ENCODE results near the gene MISP3. TPM values are rescaled to one million over a fixed set of nuclear protein-coding genes. Genes with fewer than 3 reads are reported as not detected.

The MISP3 gene
- total RNA-seq, 1 donor from 2014 or later = 3.5 TPM

GRCh38 chr19:14115756-14116155 is 43.2 kb downstream of the MISP3 start:
- Mint-ChIP-seq H3K27ac (no peak overlapping the region), H3K27me3 (no peaks in the 10 kb centered on the region), H3K4me3 (ENCODE audit: low read depth) (peak overlapping the region; percentile 83), H3K4me1 (ENCODE audit: low read depth) (peaks cover 26% of the 10 kb centered on the region), H3K9me3 (ENCODE audit: low read depth) (no peaks in the 10 kb centered on the region), H3K36me3 (ENCODE audit: insufficient read depth) (no peaks in the 10 kb centered on the region)
- DNase-seq (ENCODE audit: low spot score, unreplicated experiment) = no peak
- no peak for TF ChIP-seq CTCF (IDR thresholded peaks at IDR 0.05; ENCODE audit: unreplicated experiment)

- DNase-seq (ENCODE audit: low spot score, unreplicated experiment) = no peak
- no peaks in the 10 kb centered on the region for H3K9me3 Mint-ChIP-seq (ENCODE audit: low read depth)
- H3K4me1 Mint-ChIP-seq (ENCODE audit: low read depth) = peaks cover 26% of the 10 kb centered on the region
- H3K27me3 Mint-ChIP-seq = no peaks in the 10 kb centered on the region
- no peak for TF ChIP-seq CTCF (IDR thresholded peaks at IDR 0.05; ENCODE audit: unreplicated experiment)
- H3K4me3 Mint-ChIP-seq (ENCODE audit: low read depth) = peak overlapping the region; percentile 83
- no peaks in the 10 kb centered on the region for H3K36me3 Mint-ChIP-seq (ENCODE audit: insufficient read depth)
- H3K27ac Mint-ChIP-seq = peak overlapping the region; percentile 62
These were observed 43.9 kb downstream of the MISP3 start for GRCh38 chr19:14116525-14116917.

- H3K27ac Mint-ChIP-seq = peak overlapping the region; percentile 81
- H3K27me3 Mint-ChIP-seq = no peaks in the 10 kb centered on the region
- H3K4me1 Mint-ChIP-seq (ENCODE audit: low read depth) = peaks cover 26% of the 10 kb centered on the region
- DNase-seq (ENCODE audit: low spot score, unreplicated experiment) = peak; percentile 28
- no peak for TF ChIP-seq CTCF (IDR thresholded peaks at IDR 0.05; ENCODE audit: unreplicated experiment)
- H3K36me3 Mint-ChIP-seq (ENCODE audit: insufficient read depth) = no peaks in the 10 kb centered on the region
- H3K9me3 Mint-ChIP-seq (ENCODE audit: low read depth) = no peaks in the 10 kb centered on the region
- peak overlapping the region; percentile 83 for H3K4me3 Mint-ChIP-seq (ENCODE audit: low read depth)
These were observed 44.5 kb downstream of the MISP3 start for GRCh38 chr19:14116918-14117578.

GRCh38 chr19:14117668-14118164 is 45.1 kb downstream of the MISP3 start, which contains the start of gene PRKACA:
TSS of gene PRKACA (minus strand) at chr19:14117762. CDS start at chr19:14117547, 215 bp downstream.
- H3K27ac Mint-ChIP-seq = peak within 1 kb of the TSS; percentile 97

More at GRCh38 chr19:14117668-14118164, 45.1 kb downstream of the MISP3 start, which contains the start of gene PRKACA:
- peak; percentile 98 for DNase-seq (ENCODE audit: low spot score, unreplicated experiment)
- no peaks in the 10 kb centered on the region for H3K9me3 Mint-ChIP-seq (ENCODE audit: low read depth)
- no peaks in the 10 kb centered on the region for H3K36me3 Mint-ChIP-seq (ENCODE audit: insufficient read depth)
- H3K4me3 Mint-ChIP-seq (ENCODE audit: low read depth) = peak within 1 kb of the TSS; percentile 83
- TF ChIP-seq CTCF (IDR thresholded peaks at IDR 0.05; ENCODE audit: unreplicated experiment) = no peak
- H3K4me1 Mint-ChIP-seq (ENCODE audit: low read depth) = peaks cover 26% of the 10 kb centered on the region
- no peaks in the 10 kb centered on the region for H3K27me3 Mint-ChIP-seq

Data from progenitor cell of endocrine pancreas (in vitro differentiated cells).